Kidney (tissue), 14 donors: Measurements from ENCODE around the gene DCLK1. TPM values are rescaled to one million over a fixed set of nuclear protein-coding genes. Genes with fewer than 3 reads are reported as not detected.

Experiments used
- DNase-seq, 5 donors: peaks; one replicate each; pipeline ENCODE4 v3.0.0-alpha.2; 2013 to 2020
- FAIRE-seq: peaks from 2 replicates; lab custom pipeline; 2012; peaks lifted over from hg19 to GRCh38; lab: Jason Lieb, UNC
- H3K27ac ChIP-seq, 2 donors: one replicate each; pipeline ENCODE4 v1.7.0; 2013; ENCODE audit warnings: low read depth in 2 of 2, low read length in 2 of 2, inconsistent platforms in 1 of 2
- H3K27me3 ChIP-seq: one replicate; pipeline ENCODE4 v1.7.1; 2013; ENCODE audit warnings: low read length, inconsistent platforms; ENCODE audit not compliant: control insufficient read depth, insufficient read depth
- H3K36me3 ChIP-seq, 3 donors: one replicate each; pipeline versions ENCODE4 v1.7.0 to v1.7.1; 2013; ENCODE audit warnings: low read length in 3 of 3, control low read depth in 1 of 3, inconsistent platforms in 1 of 3; ENCODE audit not compliant: insufficient read depth in 3 of 3, control insufficient read depth in 2 of 3
- H3K4me1 ChIP-seq, 3 donors: one replicate each; pipeline versions ENCODE4 v1.7.0 to v1.7.1; 2013; ENCODE audit warnings: low read length in 3 of 3, inconsistent platforms in 1 of 3, low read depth in 1 of 3; ENCODE audit not compliant: control insufficient read depth in 2 of 3, insufficient read depth in 2 of 3
- H3K4me3 ChIP-seq, 3 donors: one replicate each; pipeline versions ENCODE4 v1.7.0 to v1.8.1; 2013; ENCODE audit warnings: low read length in 3 of 3, control low read depth in 1 of 3, inconsistent platforms in 1 of 3
- H3K9ac ChIP-seq, 3 donors: one replicate each; pipeline versions ENCODE4 v1.7.0 to v1.7.1; 2013; ENCODE audit warnings: low read length in 3 of 3, control low read depth in 1 of 3, inconsistent platforms in 1 of 3
- H3K9me3 ChIP-seq, 3 donors: one replicate each; pipeline versions ENCODE4 v1.7.0 to v1.7.1; 2013; ENCODE audit warnings: low read length in 3 of 3, control low read depth in 1 of 3, inconsistent platforms in 1 of 3; ENCODE audit not compliant: control insufficient read depth in 2 of 3, insufficient read depth in 1 of 3
- intact Hi-C: fragments of 100-400 bp; cut with DNase I; formaldehyde crosslinking; loops from one replicate; pipeline ENCODE4 v1.11.1; 2022
- polyA plus RNA-seq: library from polyadenylated mRNA; stranded (reverse); fragments of 350-450 nt; fragmentation: Illumina TruSeq; extraction: RNeasy Lipid Tissue Mini Kit (QIAGEN cat#74804); gene quantifications from one replicate; pipeline ENCODE4 v1.2.3, GENCODE V29; 2014; ENCODE audit warnings: low read depth, low replicate concordance; ENCODE audit not compliant: insufficient read depth
- total RNA-seq: library from RNA; stranded (reverse); fragmentation: NEBNext Ultra II Directional; extraction: Animal tissue kit (Norgen Biotek cat#: 25700); gene quantifications from one replicate; pipeline ENCODE4 v1.2.1, GENCODE V29; 2021
- TF ChIP-seq, protein P1 (sequence below): IDR thresholded peaks from 3 replicates; pipeline ENCODE4 v1.5.1; 2012; ENCODE audit warnings: mild to moderate bottlenecking, moderate library complexity, borderline replicate concordance; ENCODE audit not compliant: insufficient read depth; ENCODE audit errors: extremely low read depth
- donor health status: control.
- donor health status: control.
- donor health status: control.
- donor health status: control.
- donor health status: control.
- donor health status: DM: yes; HTN: yes; CAD: no.
- donor health status: Normal renal cell carcinoma (clear cell type).

The DCLK1 gene
- total and polyA plus RNA-seq, 2 donors from 2014 or later: 0.73 to 8.3 TPM

DNA sequence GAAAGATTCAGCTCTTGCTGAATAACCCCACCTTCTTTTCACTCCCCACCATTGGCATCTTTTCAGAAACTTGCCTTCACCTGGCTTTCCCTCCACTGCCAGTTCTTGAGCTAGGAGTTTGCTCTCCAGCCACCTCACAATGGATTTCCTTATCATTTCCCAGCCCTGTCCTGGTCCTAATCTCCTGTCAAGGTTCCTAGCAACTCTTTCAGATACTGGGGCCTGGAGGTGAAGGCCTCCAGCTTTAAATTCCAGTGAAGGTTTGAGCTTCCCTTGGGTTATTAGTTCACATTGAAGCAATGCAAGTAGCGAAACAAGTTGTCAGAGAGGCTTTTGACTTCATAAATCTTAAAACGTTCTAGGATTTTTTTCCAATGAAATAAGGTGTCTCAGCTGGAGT, 333.9 kb downstream of the DCLK1 start:
- no peak for DNase-seq
- Histone ChIP-seq H3K9me3 (no peaks in the 10 kb centered on the region), H3K27ac (no peak overlapping the region)

DNA sequence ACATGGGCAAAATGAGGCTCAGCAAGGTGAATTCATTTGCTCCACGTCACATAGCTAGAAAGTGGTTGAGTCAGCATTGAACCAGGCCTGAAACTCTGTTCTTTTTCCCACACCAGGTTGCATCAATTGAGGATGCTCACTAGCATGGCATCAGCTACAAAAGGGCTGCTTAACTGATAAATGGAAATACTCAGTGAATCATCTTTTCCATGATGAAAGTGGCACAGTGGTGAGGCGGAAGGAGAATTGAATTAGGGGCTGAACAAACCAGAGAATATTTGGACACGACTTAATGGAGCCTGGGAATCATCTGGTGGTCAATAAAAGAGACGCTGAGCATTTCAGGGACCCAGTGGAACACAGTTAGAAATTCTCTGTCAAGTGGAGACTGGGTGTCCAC, 334.6 kb downstream of the DCLK1 start:
- Histone ChIP-seq H3K27me3 (no peaks in the 10 kb centered on the region), H3K36me3 (no peaks in the 10 kb centered on the region), H3K9ac (no peak overlapping the region), H3K4me3 (no peak overlapping the region), H3K9me3 (no peaks in the 10 kb centered on the region), H3K27ac (no peak overlapping the region), H3K4me1 (no peaks in the 10 kb centered on the region)
- TF ChIP-seq, protein P1, sequence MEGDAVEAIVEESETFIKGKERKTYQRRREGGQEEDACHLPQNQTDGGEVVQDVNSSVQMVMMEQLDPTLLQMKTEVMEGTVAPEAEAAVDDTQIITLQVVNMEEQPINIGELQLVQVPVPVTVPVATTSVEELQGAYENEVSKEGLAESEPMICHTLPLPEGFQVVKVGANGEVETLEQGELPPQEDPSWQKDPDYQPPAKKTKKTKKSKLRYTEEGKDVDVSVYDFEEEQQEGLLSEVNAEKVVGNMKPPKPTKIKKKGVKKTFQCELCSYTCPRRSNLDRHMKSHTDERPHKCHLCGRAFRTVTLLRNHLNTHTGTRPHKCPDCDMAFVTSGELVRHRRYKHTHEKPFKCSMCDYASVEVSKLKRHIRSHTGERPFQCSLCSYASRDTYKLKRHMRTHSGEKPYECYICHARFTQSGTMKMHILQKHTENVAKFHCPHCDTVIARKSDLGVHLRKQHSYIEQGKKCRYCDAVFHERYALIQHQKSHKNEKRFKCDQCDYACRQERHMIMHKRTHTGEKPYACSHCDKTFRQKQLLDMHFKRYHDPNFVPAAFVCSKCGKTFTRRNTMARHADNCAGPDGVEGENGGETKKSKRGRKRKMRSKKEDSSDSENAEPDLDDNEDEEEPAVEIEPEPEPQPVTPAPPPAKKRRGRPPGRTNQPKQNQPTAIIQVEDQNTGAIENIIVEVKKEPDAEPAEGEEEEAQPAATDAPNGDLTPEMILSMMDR: no peak
- no peak for DNase-seq
- no peak for FAIRE-seq
- intact Hi-C loops: no loop called here

More for the DNA sequence above, 333.9 kb downstream of the DCLK1 start:
- Histone ChIP-seq H3K4me3 (no peak overlapping the region), H3K36me3 (no peaks in the 10 kb centered on the region), H3K9ac (no peak overlapping the region), H3K27me3 (no peaks in the 10 kb centered on the region), H3K4me1 (no peaks in the 10 kb centered on the region)
- intact Hi-C loops: no loop called here
- FAIRE-seq: no peak
- TF ChIP-seq, protein P1: no peak

DNA sequence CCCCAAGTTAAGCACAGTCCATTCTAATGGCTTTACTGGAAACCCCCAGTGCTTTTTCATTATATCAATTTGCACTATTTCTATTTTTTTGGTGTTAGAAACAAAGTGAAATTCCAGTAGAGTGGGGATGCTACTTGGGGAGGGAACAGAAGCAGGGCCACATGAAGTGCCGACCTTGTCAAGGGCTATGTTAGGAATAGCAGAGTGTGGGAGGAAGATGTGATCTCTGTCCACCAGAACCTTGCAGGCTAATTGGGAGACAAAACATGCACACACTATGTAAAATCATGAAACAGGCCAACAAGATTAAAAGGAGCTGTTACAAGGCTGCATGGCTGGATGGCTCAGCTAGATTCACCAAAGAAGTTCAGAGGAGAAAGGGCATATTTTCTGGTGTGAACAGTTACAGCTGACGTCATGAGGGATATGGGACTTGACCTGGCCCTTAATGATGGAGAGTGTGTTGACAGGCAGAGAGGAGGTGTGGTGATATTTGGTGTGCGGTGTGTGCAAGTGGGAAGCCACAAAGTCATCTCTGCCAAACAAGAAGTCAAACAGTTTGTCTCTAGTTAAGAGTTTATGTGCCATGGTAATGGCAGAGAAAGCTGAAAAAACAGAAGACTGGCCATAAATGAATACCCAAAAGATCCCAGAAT, 336.3 kb downstream of the DCLK1 start:
- Histone ChIP-seq H3K4me1 (no peaks in the 10 kb centered on the region), H3K27ac (no peak overlapping the region), H3K9ac (no peak overlapping the region), H3K36me3 (no peaks in the 10 kb centered on the region), H3K4me3 (no peak overlapping the region), H3K27me3 (no peaks in the 10 kb centered on the region), H3K9me3 (no peaks in the 10 kb centered on the region)
- TF ChIP-seq, protein P1: no peak
- DNase-seq: no peak
- intact Hi-C loops: no loop called here
- no peak for FAIRE-seq

DNA sequence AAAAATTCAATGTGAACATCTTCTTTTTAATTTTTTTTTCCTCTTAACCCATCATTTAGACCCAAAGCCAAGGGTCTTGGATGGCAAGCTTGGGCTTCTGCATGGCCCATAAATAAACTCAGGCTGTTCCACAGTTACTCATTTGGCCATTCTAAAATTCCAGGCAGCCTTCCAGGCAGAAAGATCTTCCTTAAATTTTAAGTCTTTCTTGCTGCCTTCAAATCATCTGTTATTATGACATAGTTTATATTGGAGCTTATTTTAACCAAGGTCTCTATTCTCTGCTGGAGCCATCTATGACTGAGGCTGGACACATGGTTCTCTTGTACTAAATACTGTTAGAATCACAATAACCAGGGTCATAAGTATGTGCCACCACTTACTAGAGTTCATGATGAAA, 337.4 kb downstream of the DCLK1 start:
- Histone ChIP-seq H3K4me3 (no peak overlapping the region), H3K4me1 (no peaks in the 10 kb centered on the region), H3K36me3 (no peaks in the 10 kb centered on the region), H3K27me3 (no peaks in the 10 kb centered on the region), H3K27ac (no peak overlapping the region), H3K9ac (no peak overlapping the region), H3K9me3 (no peaks in the 10 kb centered on the region)
- intact Hi-C loops: no loop called here
- FAIRE-seq (no peak), DNase-seq (no peak)
- TF ChIP-seq, protein P1: no peak
